BJ (cell line): ENCODE measurements around the gene SLC6A3. TPM values are rescaled to one million over a fixed set of nuclear protein-coding genes. Genes with fewer than 3 reads are reported as not detected.

Source experiments
- CTCF ChIA-PET: fragments of 350-600 bp; formaldehyde crosslinking; extraction: SDS; loops from one replicate; lab custom pipeline; 2021; ENCODE audit warnings: antibody characterized with exemption, inconsistent platforms; lab: Yijun Ruan, JAX
- POLR2A ChIA-PET: fragments of 300-600 bp; sonication (Branson Sonifier 250); formaldehyde crosslinking; extraction: SDS; loops from one replicate; lab custom pipeline; 2021; ENCODE audit warnings: antibody characterized with exemption; lab: Charles Lee
- DNase-seq: peaks from one replicate; pipeline ENCODE4 v3.0.0-alpha.2; 2011; ENCODE audit warnings: low read depth
- H3K27me3 ChIP-seq: 2 replicates; pipeline ENCODE4 v1.6.0; 2011; ENCODE audit warnings: low read length; ENCODE audit not compliant: control insufficient read depth, insufficient read depth
- H3K36me3 ChIP-seq: 2 replicates; pipeline ENCODE4 v1.5.1; 2011; ENCODE audit warnings: low read length; ENCODE audit not compliant: control insufficient read depth, insufficient read depth
- H3K4me3 ChIP-seq: 2 replicates; pipeline ENCODE4 v1.5.1; 2011; ENCODE audit warnings: low read depth, mild to moderate bottlenecking, control low read depth, low read length
- polyA plus RNA-seq: library from polyadenylated mRNA; depleted of rRNA; stranded (reverse); fragments of >200 nt; gene quantifications from 2 replicates; pipeline ENCODE4 v1.2.3, GENCODE V29; 2011
- TF ChIP-seq, protein P1 (sequence below): IDR thresholded peaks from 2 replicates; pipeline ENCODE4 v1.5.1; 2011; ENCODE audit warnings: low read depth, mild to moderate bottlenecking, control low read depth, inconsistent platforms, low read length, moderate library complexity; ENCODE audit not compliant: insufficient read depth

Gene SLC6A3
- polyA plus RNA-seq, 1 experiment, result not detected

- CTCF ChIA-PET, result no interaction called here
- Histone ChIP-seq H3K36me3 (no peaks in the 10 kb centered on the region), H3K4me3 (no peak overlapping the region), H3K27me3 (no peaks in the 10 kb centered on the region)
- DNase-seq, result no peak
- TF ChIP-seq, protein P1, sequence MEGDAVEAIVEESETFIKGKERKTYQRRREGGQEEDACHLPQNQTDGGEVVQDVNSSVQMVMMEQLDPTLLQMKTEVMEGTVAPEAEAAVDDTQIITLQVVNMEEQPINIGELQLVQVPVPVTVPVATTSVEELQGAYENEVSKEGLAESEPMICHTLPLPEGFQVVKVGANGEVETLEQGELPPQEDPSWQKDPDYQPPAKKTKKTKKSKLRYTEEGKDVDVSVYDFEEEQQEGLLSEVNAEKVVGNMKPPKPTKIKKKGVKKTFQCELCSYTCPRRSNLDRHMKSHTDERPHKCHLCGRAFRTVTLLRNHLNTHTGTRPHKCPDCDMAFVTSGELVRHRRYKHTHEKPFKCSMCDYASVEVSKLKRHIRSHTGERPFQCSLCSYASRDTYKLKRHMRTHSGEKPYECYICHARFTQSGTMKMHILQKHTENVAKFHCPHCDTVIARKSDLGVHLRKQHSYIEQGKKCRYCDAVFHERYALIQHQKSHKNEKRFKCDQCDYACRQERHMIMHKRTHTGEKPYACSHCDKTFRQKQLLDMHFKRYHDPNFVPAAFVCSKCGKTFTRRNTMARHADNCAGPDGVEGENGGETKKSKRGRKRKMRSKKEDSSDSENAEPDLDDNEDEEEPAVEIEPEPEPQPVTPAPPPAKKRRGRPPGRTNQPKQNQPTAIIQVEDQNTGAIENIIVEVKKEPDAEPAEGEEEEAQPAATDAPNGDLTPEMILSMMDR, result no peak
- POLR2A ChIA-PET, result no interaction called here
These were observed 26.3 kb downstream of the SLC6A3 start for GRCh38 chr5:1418921-1419280.

DNA sequence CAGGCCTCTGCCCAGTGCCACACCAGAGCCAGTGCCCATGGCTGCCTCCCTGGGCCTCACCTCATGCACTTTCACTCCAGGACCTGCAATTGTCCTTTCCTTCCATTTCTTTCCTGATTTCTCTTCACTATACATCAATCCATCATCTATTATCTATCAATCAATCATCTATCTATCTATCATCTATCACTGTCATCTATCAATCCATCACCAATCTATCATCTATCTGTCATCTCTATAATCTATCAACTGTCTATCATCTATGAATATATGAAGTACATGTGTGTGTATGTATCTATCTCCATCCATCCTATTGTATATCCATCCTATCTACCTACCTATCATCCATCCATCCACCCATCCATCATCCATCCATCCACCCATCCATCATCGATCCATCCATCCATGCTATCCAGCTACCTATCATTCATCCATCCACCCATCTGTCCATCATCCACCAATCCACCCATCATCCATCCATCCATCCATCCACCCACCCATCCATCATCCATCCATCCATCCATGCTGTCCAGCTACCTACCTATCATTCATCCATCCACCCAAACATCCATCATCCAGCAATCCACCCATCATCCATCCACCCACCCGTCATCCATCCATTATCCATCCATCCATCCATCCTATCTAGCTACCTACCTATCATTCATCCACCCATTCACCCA, 26.9 kb downstream of the SLC6A3 start:
- CTCF ChIA-PET, result no interaction called here
- Histone ChIP-seq H3K4me3 (no peak overlapping the region), H3K27me3 (no peaks in the 10 kb centered on the region), H3K36me3 (no peaks in the 10 kb centered on the region)
- POLR2A ChIA-PET, result no interaction called here
- TF ChIP-seq, protein P1, result no peak
- DNase-seq, result no peak

DNA sequence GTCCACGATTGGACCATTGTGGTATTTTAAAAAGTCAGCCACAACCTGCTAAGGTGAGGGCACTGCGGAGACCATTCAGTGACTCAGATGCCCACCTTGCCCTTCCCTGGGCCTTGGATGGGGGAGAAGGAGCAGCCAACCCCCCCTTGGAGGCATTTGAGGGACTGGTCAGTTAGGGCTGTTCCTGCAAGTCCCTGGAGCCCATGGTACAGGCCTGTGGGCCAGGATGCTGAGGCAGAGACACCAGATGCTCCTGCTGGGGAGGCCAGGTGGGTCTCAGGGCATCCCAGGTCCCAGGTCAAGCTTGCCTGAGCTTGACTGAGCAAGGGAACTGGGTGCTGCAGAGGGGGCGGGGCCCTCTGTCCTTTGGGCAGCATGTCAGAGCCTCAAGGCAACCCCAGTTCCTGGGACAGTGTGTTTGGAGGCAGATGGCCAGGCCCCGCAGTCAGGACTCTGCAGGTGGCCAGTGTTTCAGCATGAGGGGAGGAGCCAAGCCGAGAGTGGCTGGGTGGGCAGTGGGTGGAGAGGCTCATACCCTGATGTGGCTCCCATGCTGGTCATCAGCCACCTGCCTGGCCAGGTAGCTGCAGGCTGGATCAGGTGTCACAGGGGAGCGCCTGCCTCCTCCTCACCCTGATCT, 27.5 kb downstream of the SLC6A3 start:
- no peak overlapping the region for H3K4me3 ChIP-seq
- H3K27me3 ChIP-seq, result no peaks in the 10 kb centered on the region
- TF ChIP-seq, protein P1, result no peak
- ChIA-PET CTCF (no interaction called here), POLR2A (no interaction called here)
- H3K36me3 ChIP-seq, result no peaks in the 10 kb centered on the region
- no peak for DNase-seq

DNA sequence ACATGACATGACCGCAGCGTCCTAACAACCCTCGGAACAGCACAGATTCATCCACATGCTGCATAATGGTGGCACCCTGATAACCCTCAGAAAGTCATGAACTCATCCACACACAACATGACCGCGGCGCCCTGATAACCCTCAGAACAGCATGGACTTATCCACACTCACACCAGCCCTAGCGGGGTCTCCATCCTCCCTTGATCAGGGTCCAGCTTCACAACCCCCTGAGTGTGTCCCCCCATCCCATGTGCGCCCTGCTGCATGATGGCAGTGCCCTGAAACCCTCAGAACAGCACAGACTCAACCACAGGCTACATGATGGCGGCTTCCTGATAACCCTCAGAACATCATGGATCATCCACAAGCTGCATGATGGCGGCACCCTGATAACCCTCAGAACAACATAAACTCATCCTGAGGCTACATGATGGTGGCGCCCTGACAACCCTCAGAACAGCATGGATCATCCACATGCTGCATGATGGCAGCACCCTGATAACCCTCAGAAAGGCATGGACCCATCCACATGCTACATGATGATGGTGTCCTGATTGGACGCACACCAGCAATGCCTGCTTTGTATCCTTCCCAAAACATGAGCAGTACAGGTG, 28.3 kb downstream of the SLC6A3 start:
- Histone ChIP-seq H3K27me3 (no peaks in the 10 kb centered on the region; the same call in 1 of the 2 replicates), H3K36me3 (no peaks in the 10 kb centered on the region), H3K4me3 (no peak overlapping the region)
- CTCF ChIA-PET, result no interaction called here
- POLR2A ChIA-PET, result no interaction called here
- DNase-seq, result no peak
- TF ChIP-seq, protein P1, result no peak

DNA sequence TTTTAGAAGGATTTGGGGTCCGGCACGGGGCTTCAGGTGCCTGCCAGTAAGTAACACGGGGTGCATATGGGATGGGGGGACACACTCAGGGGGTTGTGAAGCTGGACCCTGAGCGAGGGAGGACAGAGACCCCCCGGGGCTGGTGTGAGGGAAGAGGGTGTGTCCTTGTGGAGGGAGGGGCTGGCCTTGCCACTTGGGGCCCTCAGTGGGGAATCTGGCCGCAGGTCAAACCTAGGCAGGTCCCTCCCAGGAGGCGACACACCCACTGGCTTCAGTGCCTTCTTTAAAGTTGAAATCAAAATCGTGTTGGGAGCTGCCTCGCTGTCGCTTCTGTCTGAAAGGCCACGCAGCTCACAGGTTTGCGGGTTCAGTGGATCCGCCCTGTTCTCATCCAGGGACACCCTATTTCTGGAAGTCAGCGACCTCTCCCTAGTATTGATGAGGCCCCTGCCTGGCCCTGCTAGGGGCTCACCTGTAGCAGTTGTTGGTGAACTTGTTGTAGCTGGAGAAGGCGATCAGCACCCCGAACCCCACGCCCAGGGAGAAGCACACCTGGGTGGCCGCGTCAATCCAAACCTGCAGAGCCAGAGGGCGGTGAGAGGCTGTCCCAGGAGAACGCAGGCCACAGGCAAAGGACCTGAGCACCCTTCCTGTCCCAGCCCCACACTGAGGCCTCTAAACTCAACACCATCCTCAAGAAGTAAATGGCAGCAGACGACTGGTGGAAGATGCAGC, 29.4 kb downstream of the SLC6A3 start:
- Histone ChIP-seq H3K36me3 (no peaks in the 10 kb centered on the region), H3K27me3 (no peaks in the 10 kb centered on the region; the same call in 1 of the 2 replicates), H3K4me3 (no peak overlapping the region)
- TF ChIP-seq, protein P1, result no peak
- DNase-seq, result no peak
- ChIA-PET POLR2A (no interaction called here), CTCF (no interaction called here)
